GM18526 (cell line): ENCODE measurements around the gene PFKP.

Source experiments
- POLR2A ChIP-seq: IDR thresholded peaks from 3 replicates; pipeline ENCODE4 v1.6.1; 2011; ENCODE audit not compliant: insufficient read length; ENCODE audit errors: extremely low read depth

PFKP gene

GRCh38 chr10:3077509-3077908 is 10.2 kb downstream of the PFKP start:
- no peak for TF ChIP-seq POLR2A

GRCh38 chr10:3077940-3078630 is 10.7 kb downstream of the PFKP start:
- TF ChIP-seq POLR2A = no peak

- no peak for TF ChIP-seq POLR2A
Observed at GRCh38 chr10:3081383-3081981, 14.1 kb downstream of the PFKP start.

GRCh38 chr10:3082290-3082689 is 14.9 kb downstream of the PFKP start:
- no peak for TF ChIP-seq POLR2A

GRCh38 chr10:3085785-3086567 is 18.6 kb downstream of the PFKP start:
- TF ChIP-seq POLR2A = no peak

- no peak for TF ChIP-seq POLR2A
Observed at GRCh38 chr10:3090388-3090787, 23.0 kb downstream of the PFKP start.

GRCh38 chr10:3090914-3091787 is 23.8 kb downstream of the PFKP start:
- no peak for TF ChIP-seq POLR2A

- no peak for TF ChIP-seq POLR2A
Observed at GRCh38 chr10:3091921-3092320, 24.6 kb downstream of the PFKP start.

- no peak for TF ChIP-seq POLR2A
Observed at GRCh38 chr10:3093996-3094395, 26.6 kb downstream of the PFKP start.

- TF ChIP-seq POLR2A = no peak
Observed at GRCh38 chr10:3094609-3095036, 27.3 kb downstream of the PFKP start.

GRCh38 chr10:3095373-3096139 is 28.2 kb downstream of the PFKP start:
- TF ChIP-seq POLR2A = no peak

GRCh38 chr10:3096149-3096548 is 28.8 kb downstream of the PFKP start:
- TF ChIP-seq POLR2A = no peak

- no peak for TF ChIP-seq POLR2A
Observed at GRCh38 chr10:3097160-3097559, 29.8 kb downstream of the PFKP start.

GRCh38 chr10:3098689-3099088 is 31.3 kb downstream of the PFKP start:
- TF ChIP-seq POLR2A = no peak
